Measurements from ENCODE around the gene EPHA4.

GRCh38 chr2:221465776-221466175, 106.3 kb downstream of the EPHA4 start:
- TF ChIP-seq GATA2 (IDR thresholded peaks at IDR 0.05; ENCODE audit: low read depth, low read length) (no peak), GATA3 (IDR thresholded peaks at IDR 0.05; ENCODE audit: low read depth, low read length) (no peak)
